Fibroblast of lung (primary cell): Measurements from ENCODE around the gene EPS8L2. TPM values are rescaled to one million over a fixed set of nuclear protein-coding genes. Genes with fewer than 3 reads are reported as not detected.

Experiments
- DNase-seq, 2 donors: peaks; one replicate each; pipeline versions ENCODE4 v3.0.0 to v3.0.0-alpha.2; 2010; ENCODE audit warnings: low read depth in 2 of 2
- H2AFZ ChIP-seq: 2 replicates; pipeline ENCODE4 v1.5.1; 2012; ENCODE audit warnings: low read length, control low read depth, inconsistent platforms
- H3K27ac ChIP-seq: 2 replicates; pipeline ENCODE4 v1.5.1; 2011; ENCODE audit warnings: low read length, control low read depth; ENCODE audit not compliant: insufficient read depth
- H3K27me3 ChIP-seq: 2 replicates; pipeline ENCODE4 v1.5.1; 2011; ENCODE audit warnings: mild to moderate bottlenecking, low read length; ENCODE audit not compliant: control insufficient read depth, insufficient read depth
- H3K36me3 ChIP-seq: 2 replicates; pipeline ENCODE4 v1.5.1; 2011; ENCODE audit warnings: low read length; ENCODE audit not compliant: control insufficient read depth, insufficient read depth
- H3K4me1 ChIP-seq: 2 replicates; pipeline ENCODE4 v1.5.1; 2011; ENCODE audit warnings: low read length; ENCODE audit not compliant: control insufficient read depth, insufficient read depth; ENCODE audit errors: extremely low read depth
- H3K4me2 ChIP-seq: 2 replicates; pipeline ENCODE4 v1.5.1; 2011; ENCODE audit warnings: low read length, control low read depth; ENCODE audit not compliant: insufficient read depth; ENCODE audit errors: extremely low read depth
- H3K4me3 ChIP-seq, 4 experiments: fragments of 200-600 bp in 1 of 4; sonication (generic) in 1 of 4; replicated peaks in 1 of 4; 2 replicates each; pipeline ENCODE4 v1.5.1; 2011 to 2016; ENCODE audit warnings: low read length in 4 of 4, low read depth in 3 of 4, mild to moderate bottlenecking in 3 of 4, control low read depth in 2 of 4, inconsistent platforms in 1 of 4, mixed read lengths in 1 of 4; ENCODE audit not compliant: insufficient read depth in 1 of 4; ENCODE audit errors: control extremely low read depth in 1 of 4
- H3K79me2 ChIP-seq: 2 replicates; pipeline ENCODE4 v1.5.1; 2012; ENCODE audit warnings: mild to moderate bottlenecking, low read length, inconsistent platforms; ENCODE audit not compliant: control insufficient read depth, insufficient read depth
- H3K9ac ChIP-seq: 2 replicates; pipeline ENCODE4 v1.5.1; 2011; ENCODE audit warnings: mild to moderate bottlenecking, low read length, control low read depth; ENCODE audit not compliant: insufficient read depth
- H3K9me3 ChIP-seq: 2 replicates; pipeline ENCODE4 v1.5.1; 2012; ENCODE audit warnings: low read depth, low read length; ENCODE audit not compliant: control insufficient read depth, insufficient read depth
- H4K20me1 ChIP-seq: 2 replicates; pipeline ENCODE4 v1.5.1; 2011; ENCODE audit warnings: low read length; ENCODE audit not compliant: control insufficient read depth, insufficient read depth; ENCODE audit errors: extremely low read depth
- CTCF ChIP-seq, 2 donors: IDR thresholded peaks in 1 of 2; conservative IDR thresholded peaks in 1 of 2; 1 replicate in 1 of 2; 2 replicates in 1 of 2; pipeline ENCODE4 v1.5.1; 2011 to 2012; ENCODE audit warnings: low read length in 2 of 2, control low read depth in 1 of 2, inconsistent platforms in 1 of 2, low read depth in 1 of 2, mild to moderate bottlenecking in 1 of 2
- EZH2 ChIP-seq: IDR thresholded peaks from 2 replicates; pipeline ENCODE4 v1.5.1; 2012; ENCODE audit warnings: low read length, control low read depth, mild to moderate bottlenecking; ENCODE audit errors: missing control alignments
- polyA plus RNA-seq, 2 donors: library from polyadenylated mRNA; depleted of rRNA in 1 of 2; stranded (reverse) in 1 of 2; unstranded in 1 of 2; fragments of >200 nt; gene quantifications; 2 replicates each; pipeline ENCODE4 v1.2.1, GENCODE V29; 2011 to 2012; ENCODE audit warnings: missing spikeins in 1 of 2
- total RNA-seq: library from RNA; depleted of rRNA; stranded (reverse); fragments of >200 nt; gene quantifications from 2 replicates; pipeline ENCODE4 v1.2.1, GENCODE V29; 2014

EPS8L2 gene
- total and polyA plus RNA-seq, 2 donors (not counting 1 experiment from before 2014, with no cell fraction given): 18.4 to 54.2 TPM

GRCh38 chr11:678297-678696 lies 27.7 kb upstream of the EPS8L2 start:
- H3K79me2 ChIP-seq: no peaks in the 10 kb centered on the region
- no peak overlapping the region for H2AFZ ChIP-seq
- H3K4me2 ChIP-seq: no peak overlapping the region
- H3K9ac ChIP-seq: no peak overlapping the region
- H3K4me3 ChIP-seq: no peak overlapping the region
- no peak for DNase-seq
- H4K20me1 ChIP-seq: no peaks in the 10 kb centered on the region
- H3K27me3 ChIP-seq: no peaks in the 10 kb centered on the region
- no peak overlapping the region for H3K27ac ChIP-seq
- H3K4me1 ChIP-seq: no peaks in the 10 kb centered on the region
- H3K36me3 ChIP-seq: peaks cover 15% of the 10 kb centered on the region
- no peaks in the 10 kb centered on the region for H3K9me3 ChIP-seq
- TF ChIP-seq EZH2 (no peak), CTCF (conservative IDR thresholded peaks at IDR 0.05 in 1 of 2, IDR thresholded peaks at IDR 0.05 in 1 of 2; ENCODE audit: low read depth in 1 of 2, low read length in 2 of 2) (no peak)

DNA sequence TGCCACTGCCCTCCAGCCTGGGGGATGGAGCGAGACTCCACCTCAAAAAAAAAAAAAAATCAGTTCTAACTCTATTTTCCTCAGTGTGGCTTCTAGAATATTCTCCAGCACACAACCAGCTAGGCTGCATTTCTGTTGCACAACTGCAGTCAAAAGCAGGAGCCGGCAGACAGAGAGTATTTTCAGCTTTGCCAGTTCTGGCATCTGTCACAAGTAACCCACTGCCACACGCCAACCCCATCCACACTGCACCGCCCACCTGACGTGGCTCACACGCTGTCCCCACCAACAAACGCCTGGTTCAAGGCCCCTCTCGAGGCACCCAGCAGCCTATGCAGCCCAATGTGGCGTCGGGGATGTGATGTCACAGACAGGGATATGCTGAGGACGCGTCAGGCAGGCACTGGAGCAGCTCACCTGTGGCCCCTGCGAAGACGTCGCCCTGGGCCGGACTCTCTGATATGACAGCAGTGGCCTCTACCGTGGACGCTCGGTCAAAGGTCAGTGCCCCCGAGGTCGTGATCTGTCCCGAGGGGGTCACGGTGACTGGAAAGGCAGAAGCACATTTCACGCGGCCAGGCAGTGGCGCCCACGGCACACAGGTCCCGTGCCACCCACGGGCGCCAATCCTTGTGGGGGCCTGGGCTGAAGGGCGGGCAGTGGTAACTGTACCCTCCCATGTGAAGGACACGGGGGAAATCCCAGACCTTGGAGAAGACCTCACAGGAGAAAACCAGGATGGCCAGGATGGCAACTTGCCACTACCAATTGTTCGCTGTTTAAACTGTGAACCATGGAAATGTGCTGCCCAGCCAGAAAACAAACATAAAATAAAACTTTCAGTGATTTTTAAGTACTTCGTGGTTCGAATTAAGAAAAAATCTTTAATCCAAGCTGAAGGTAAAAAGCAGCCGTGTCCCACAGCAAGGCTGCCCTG lies 26.5 kb upstream of the EPS8L2 start:
- no peaks in the 10 kb centered on the region for H4K20me1 ChIP-seq

More for the DNA sequence above, 26.5 kb upstream of the EPS8L2 start:
- Histone ChIP-seq H3K9me3 (no peaks in the 10 kb centered on the region), H3K4me3 (no peak overlapping the region), H3K79me2 (no peaks in the 10 kb centered on the region), H3K4me2 (no peak overlapping the region), H3K36me3 (peaks cover 12% of the 10 kb centered on the region), H3K27ac (no peak overlapping the region), H3K4me1 (no peaks in the 10 kb centered on the region), H2AFZ (no peak overlapping the region), H3K27me3 (no peaks in the 10 kb centered on the region), H3K9ac (no peak overlapping the region)
- TF ChIP-seq EZH2 (no peak), CTCF (conservative IDR thresholded peaks at IDR 0.05 in 1 of 2, IDR thresholded peaks at IDR 0.05 in 1 of 2; ENCODE audit: low read depth in 1 of 2, low read length in 2 of 2) (no peak)
- no peak for DNase-seq
